ENCODE measurements around the gene PIPOX.

The PIPOX gene

DNA sequence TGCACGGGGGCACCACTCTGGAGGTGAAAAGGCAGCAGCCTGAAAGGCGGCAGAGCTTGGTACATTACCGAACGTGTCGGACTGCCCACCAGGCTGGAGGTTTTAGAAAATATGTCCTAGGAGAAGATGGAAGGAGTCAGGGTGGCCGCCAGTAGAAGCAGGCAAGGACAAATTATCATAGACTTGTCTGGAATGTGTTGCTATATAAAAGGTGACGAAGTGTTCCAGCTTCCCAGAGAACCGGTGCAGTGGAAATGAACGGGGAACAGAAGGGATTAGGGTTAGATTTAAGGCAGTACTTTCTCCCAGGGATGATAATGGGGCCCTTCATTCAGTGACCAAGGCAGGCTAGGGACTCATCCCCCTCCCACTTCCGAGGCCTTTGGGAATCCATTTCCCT is 27.4 kb downstream of the PIPOX start:
- TF ChIP-seq, protein P1, sequence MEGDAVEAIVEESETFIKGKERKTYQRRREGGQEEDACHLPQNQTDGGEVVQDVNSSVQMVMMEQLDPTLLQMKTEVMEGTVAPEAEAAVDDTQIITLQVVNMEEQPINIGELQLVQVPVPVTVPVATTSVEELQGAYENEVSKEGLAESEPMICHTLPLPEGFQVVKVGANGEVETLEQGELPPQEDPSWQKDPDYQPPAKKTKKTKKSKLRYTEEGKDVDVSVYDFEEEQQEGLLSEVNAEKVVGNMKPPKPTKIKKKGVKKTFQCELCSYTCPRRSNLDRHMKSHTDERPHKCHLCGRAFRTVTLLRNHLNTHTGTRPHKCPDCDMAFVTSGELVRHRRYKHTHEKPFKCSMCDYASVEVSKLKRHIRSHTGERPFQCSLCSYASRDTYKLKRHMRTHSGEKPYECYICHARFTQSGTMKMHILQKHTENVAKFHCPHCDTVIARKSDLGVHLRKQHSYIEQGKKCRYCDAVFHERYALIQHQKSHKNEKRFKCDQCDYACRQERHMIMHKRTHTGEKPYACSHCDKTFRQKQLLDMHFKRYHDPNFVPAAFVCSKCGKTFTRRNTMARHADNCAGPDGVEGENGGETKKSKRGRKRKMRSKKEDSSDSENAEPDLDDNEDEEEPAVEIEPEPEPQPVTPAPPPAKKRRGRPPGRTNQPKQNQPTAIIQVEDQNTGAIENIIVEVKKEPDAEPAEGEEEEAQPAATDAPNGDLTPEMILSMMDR (IDR thresholded peaks at IDR 0.05; ENCODE audit: low read depth, low read length, missing control alignments), result no peak
- H3K4me3 ChIP-seq (ENCODE audit: low read depth, low read length), result no peak overlapping the region
- no peak for DNase-seq (ENCODE audit: low read depth)

DNA sequence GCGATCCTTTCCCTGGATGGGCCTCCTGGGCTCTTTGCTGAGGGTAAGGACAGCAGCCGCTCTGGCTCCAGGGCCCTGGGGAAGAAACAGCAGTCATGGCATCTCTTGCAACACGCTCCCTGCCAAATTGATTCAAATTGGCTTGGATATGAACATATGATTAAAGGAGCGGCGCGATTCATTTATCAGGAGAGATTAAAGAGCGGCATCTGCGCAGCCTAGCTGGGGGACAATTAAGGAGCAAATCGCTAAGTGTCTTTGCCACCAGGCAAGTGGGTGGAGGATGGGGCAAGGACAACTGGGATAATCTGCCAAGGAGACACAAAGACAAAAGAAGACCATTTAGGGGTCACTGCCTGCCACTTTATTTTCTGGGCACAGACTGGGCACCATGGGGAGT is 27.8 kb downstream of the PIPOX start:
- no peak for DNase-seq (ENCODE audit: low read depth)
- no peak overlapping the region for H3K4me3 ChIP-seq (ENCODE audit: low read depth, low read length)
- TF ChIP-seq, protein P1 (IDR thresholded peaks at IDR 0.05; ENCODE audit: low read depth, low read length, missing control alignments), result no peak

DNA sequence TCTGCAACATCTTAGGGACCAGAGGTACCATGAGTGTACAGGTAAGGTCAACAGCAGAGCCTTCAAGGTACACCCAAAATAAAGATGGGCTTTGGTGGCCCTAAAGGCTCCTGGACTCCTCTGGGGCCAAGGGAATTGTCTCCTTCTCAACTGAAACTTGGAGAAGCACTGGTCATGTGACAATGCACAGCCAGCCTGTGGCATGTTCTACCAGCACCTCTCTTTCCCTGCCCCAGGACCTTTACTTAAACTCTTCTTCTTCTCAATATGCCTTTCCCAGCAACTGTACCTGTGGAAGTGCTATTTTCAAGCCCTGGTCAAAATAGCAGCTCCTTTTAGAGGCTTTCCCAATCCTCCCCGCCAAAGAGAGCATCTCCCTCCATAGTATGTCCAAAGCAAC is 28.4 kb downstream of the PIPOX start:
- no peak overlapping the region for H3K4me3 ChIP-seq (ENCODE audit: low read depth, low read length)
- TF ChIP-seq, protein P1 (IDR thresholded peaks at IDR 0.05; ENCODE audit: low read depth, low read length, missing control alignments), result no peak
- DNase-seq (ENCODE audit: low read depth), result no peak

DNA sequence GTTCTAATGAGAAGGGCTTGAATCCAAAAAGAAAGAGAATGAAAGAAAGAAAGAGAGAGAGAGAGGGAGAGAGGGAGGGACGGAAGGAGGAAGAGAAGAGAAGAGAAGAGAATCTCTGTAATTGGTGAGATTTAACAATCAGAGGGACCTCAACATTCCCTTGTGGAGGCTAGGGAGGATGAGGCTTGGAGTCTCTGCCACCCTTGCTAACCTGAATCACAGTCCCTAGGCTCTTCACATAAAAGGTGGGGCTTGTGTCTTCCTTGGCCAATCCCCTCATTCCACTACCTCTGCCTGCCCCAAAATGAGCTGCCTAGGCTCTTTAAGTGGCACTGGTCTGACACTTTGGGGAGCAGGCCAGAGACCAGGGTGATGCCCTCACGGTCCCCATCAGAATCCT is 30.1 kb downstream of the PIPOX start:
- no peak for DNase-seq (ENCODE audit: low read depth)
- no peak overlapping the region for H3K4me3 ChIP-seq (ENCODE audit: low read depth, low read length)
- TF ChIP-seq, protein P1 (IDR thresholded peaks at IDR 0.05; ENCODE audit: low read depth, low read length, missing control alignments), result no peak

DNA sequence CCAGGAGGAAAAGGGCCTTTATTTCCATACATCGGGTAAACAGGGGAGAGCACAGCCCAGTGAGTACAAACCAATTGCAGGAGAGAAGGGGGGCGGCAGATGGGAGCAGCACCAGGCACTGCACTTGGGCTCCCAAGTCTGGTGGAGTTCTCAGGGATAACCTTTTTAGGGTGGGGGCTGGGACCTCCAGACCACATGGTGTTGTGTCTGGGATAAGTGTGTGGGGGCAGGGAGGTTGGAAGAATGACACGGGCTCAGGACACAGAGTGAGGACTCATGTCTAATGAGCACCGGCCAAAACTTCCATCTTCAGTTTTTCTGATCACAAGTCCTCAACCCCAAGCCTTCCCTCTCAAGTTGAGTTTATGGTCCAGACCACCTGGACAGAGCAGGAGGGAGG is 30.6 kb downstream of the PIPOX start:
- H3K4me3 ChIP-seq (ENCODE audit: low read depth, low read length), result no peak overlapping the region
- TF ChIP-seq, protein P1 (IDR thresholded peaks at IDR 0.05; ENCODE audit: low read depth, low read length, missing control alignments), result no peak
- DNase-seq (ENCODE audit: low read depth), result no peak

DNA sequence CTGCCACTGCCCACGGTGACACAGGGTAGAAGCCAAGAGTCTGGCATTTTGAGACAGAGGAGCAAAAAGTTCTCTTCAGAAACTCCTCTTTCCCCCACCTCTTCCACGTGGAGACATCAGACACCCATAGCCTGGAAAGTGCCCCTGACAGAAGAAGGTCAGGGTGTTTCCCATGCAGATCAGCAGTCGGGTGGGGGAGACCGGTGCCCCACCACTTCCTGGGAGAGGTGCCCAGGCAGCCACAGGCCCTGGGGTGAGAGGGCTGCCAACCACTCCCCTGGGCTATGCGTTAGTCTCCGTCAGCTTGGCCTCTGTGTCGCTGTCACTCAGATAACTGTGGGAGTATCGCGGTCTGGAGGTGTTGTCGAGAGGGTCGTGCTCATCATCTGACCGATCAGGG is 31.5 kb downstream of the PIPOX start:
- TF ChIP-seq, protein P1 (IDR thresholded peaks at IDR 0.05; ENCODE audit: low read depth, low read length, missing control alignments), result no peak
- no peak for DNase-seq (ENCODE audit: low read depth)
- H3K4me3 ChIP-seq (ENCODE audit: low read depth, low read length), result no peak overlapping the region

DNA sequence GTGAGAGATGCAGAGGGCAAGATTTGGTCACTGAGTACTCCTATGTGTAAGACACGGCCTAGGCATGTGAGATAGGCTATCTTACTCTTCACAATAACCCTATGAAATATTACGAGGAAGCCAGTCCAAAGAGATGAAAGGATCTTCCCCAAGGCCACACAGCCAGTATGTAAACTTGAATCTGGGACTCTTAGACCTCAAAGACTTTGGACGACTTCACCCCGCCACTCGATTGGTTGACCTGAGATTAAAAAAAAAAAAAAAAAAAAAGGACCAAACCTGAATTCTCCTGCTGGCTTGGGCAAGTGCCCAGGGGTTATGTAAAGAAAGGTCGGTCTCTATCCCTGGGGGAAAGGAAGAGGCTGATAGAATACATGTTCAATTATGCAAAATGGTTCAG is 33.1 kb downstream of the PIPOX start:
- TF ChIP-seq, protein P1 (IDR thresholded peaks at IDR 0.05; ENCODE audit: low read depth, low read length, missing control alignments), result no peak
- H3K4me3 ChIP-seq (ENCODE audit: low read depth, low read length), result no peak overlapping the region
- no peak for DNase-seq (ENCODE audit: low read depth)

Data from GM12864 (cell line).